GM18526 (cell line): ENCODE data around the gene TNFAIP2.

Experiments
- POLR2A ChIP-seq: IDR thresholded peaks from 3 replicates; pipeline ENCODE4 v1.6.1; 2011; ENCODE audit not compliant: insufficient read length; ENCODE audit errors: extremely low read depth

TNFAIP2 gene

GRCh38 chr14:103131580-103131979, 8.3 kb downstream of the TNFAIP2 start:
- TF ChIP-seq POLR2A = no peak

- no peak for TF ChIP-seq POLR2A
Observed at GRCh38 chr14:103132381-103133209, 9.3 kb downstream of the TNFAIP2 start.

GRCh38 chr14:103133210-103134140, 10.2 kb downstream of the TNFAIP2 start:
- TF ChIP-seq POLR2A = no peak

- no peak for TF ChIP-seq POLR2A
Observed at GRCh38 chr14:103134405-103134804, 11.1 kb downstream of the TNFAIP2 start.

- TF ChIP-seq POLR2A = no peak
Observed at GRCh38 chr14:103134919-103135318, 11.7 kb downstream of the TNFAIP2 start.

GRCh38 chr14:103135333-103136260, 12.3 kb downstream of the TNFAIP2 start:
- no peak for TF ChIP-seq POLR2A

- TF ChIP-seq POLR2A = no peak
Observed at GRCh38 chr14:103136388-103137271, 13.4 kb downstream of the TNFAIP2 start.

- no peak for TF ChIP-seq POLR2A
Observed at GRCh38 chr14:103137689-103138300, 14.5 kb downstream of the TNFAIP2 start.

GRCh38 chr14:103138301-103139131, 15.3 kb downstream of the TNFAIP2 start:
- TF ChIP-seq POLR2A = no peak

- no peak for TF ChIP-seq POLR2A
Observed at GRCh38 chr14:103139132-103140025, 16.1 kb downstream of the TNFAIP2 start.

GRCh38 chr14:103140316-103141109, 17.3 kb downstream of the TNFAIP2 start:
- no peak for TF ChIP-seq POLR2A
